ENCODE measurements around the gene TSKS.

The TSKS gene

GRCh38 chr19:49809160-49809940 is 46.2 kb upstream of the TSKS start:
- TF ChIP-seq ZBTB7A (IDR thresholded peaks at IDR 0.05; ENCODE audit: low read depth) = peak; percentile 64
- TF ChIP-seq USF1 (IDR thresholded peaks at IDR 0.05) = peak; percentile 66
- peak; percentile 12 for TF ChIP-seq MAX (IDR thresholded peaks at IDR 0.05)
- no peak for TF ChIP-seq EP300 (IDR thresholded peaks at IDR 0.05; ENCODE audit: borderline replicate concordance)

GRCh38 chr19:49808711-49809159 is 45.6 kb upstream of the TSKS start:
- TF ChIP-seq TCF12 (IDR thresholded peaks at IDR 0.05; ENCODE audit: low read depth) (no peak), TAF1 (IDR thresholded peaks at IDR 0.05; ENCODE audit: low read depth) (no peak), ZBTB7A (IDR thresholded peaks at IDR 0.05; ENCODE audit: low read depth) (no peak), EP300 (IDR thresholded peaks at IDR 0.05; ENCODE audit: borderline replicate concordance) (no peak), CREB1 (IDR thresholded peaks at IDR 0.05; ENCODE audit: low read depth) (no peak), MAX (IDR thresholded peaks at IDR 0.05) (no peak)

GRCh38 chr19:49807904-49808675 is 45.0 kb upstream of the TSKS start:
- TF ChIP-seq YY1 (IDR thresholded peaks at IDR 0.05; ENCODE audit: low read depth) (no peak), CEBPB (IDR thresholded peaks at IDR 0.05) (no peak), EP300 (IDR thresholded peaks at IDR 0.05; ENCODE audit: borderline replicate concordance) (no peak), FOXM1 (IDR thresholded peaks at IDR 0.05; ENCODE audit: borderline replicate concordance, low read depth) (no peak), TAF1 (IDR thresholded peaks at IDR 0.05; ENCODE audit: low read depth) (no peak), REST (IDR thresholded peaks at IDR 0.05; ENCODE audit: low read depth) (no peak), CREB1 (IDR thresholded peaks at IDR 0.05; ENCODE audit: low read depth) (no peak), ZBTB7A (IDR thresholded peaks at IDR 0.05; ENCODE audit: low read depth) (no peak), EGR1 (IDR thresholded peaks at IDR 0.05) (no peak), NFIC (IDR thresholded peaks at IDR 0.05) (no peak), TCF12 (IDR thresholded peaks at IDR 0.05; ENCODE audit: low read depth) (no peak), MAX (IDR thresholded peaks at IDR 0.05) (no peak), TEAD4 (IDR thresholded peaks at IDR 0.05) (no peak), USF1 (IDR thresholded peaks at IDR 0.05) (no peak), RAD21 (IDR thresholded peaks at IDR 0.05; ENCODE audit: low read depth) (no peak)

GRCh38 chr19:49807058-49807903 is 44.2 kb upstream of the TSKS start:
- no peak for TF ChIP-seq USF1 (IDR thresholded peaks at IDR 0.05)
- no peak for TF ChIP-seq ZBTB7A (IDR thresholded peaks at IDR 0.05; ENCODE audit: low read depth)
- no peak for TF ChIP-seq CREB1 (IDR thresholded peaks at IDR 0.05; ENCODE audit: low read depth)
- no peak for TF ChIP-seq FOXM1 (IDR thresholded peaks at IDR 0.05; ENCODE audit: borderline replicate concordance, low read depth)
- no peak for TF ChIP-seq TAF1 (IDR thresholded peaks at IDR 0.05; ENCODE audit: low read depth)
- no peak for TF ChIP-seq TCF12 (IDR thresholded peaks at IDR 0.05; ENCODE audit: low read depth)
- no peak for TF ChIP-seq EP300 (IDR thresholded peaks at IDR 0.05; ENCODE audit: borderline replicate concordance)
- no peak for TF ChIP-seq RAD21 (IDR thresholded peaks at IDR 0.05; ENCODE audit: low read depth)
- no peak for TF ChIP-seq NFIC (IDR thresholded peaks at IDR 0.05)
- no peak for TF ChIP-seq REST (IDR thresholded peaks at IDR 0.05; ENCODE audit: low read depth)
- no peak for TF ChIP-seq MAX (IDR thresholded peaks at IDR 0.05)
- TF ChIP-seq TEAD4 (IDR thresholded peaks at IDR 0.05) = no peak
- no peak for TF ChIP-seq YY1 (IDR thresholded peaks at IDR 0.05; ENCODE audit: low read depth)
- no peak for TF ChIP-seq CEBPB (IDR thresholded peaks at IDR 0.05)
- no peak for TF ChIP-seq EGR1 (IDR thresholded peaks at IDR 0.05)
